Measurements from ENCODE around the gene HOXA11. TPM values are rescaled to one million over a fixed set of nuclear protein-coding genes. Genes with fewer than 3 reads are reported as not detected.
A peak's percentile ranks its signal among the peaks of the same experiment; 100 is the strongest.

HOXA11 gene
- total RNA-seq, 1 donor from 2014 or later: not detected

- H3K27me3 ChIP-seq: peaks cover 100% of the 10 kb centered on the region
- no peak overlapping the region for H3K4me3 ChIP-seq
- intact Hi-C loops (cut with DNase I): no loop called here
- H3K36me3 ChIP-seq: no peaks in the 10 kb centered on the region
- no peaks in the 10 kb centered on the region for H3K9me3 ChIP-seq
- DNase-seq (peak; percentile 38), ATAC-seq (no peak)
- no peak for TF ChIP-seq CTCF (IDR thresholded peaks at IDR 0.05)
- no peak overlapping the region for H3K27ac ChIP-seq
- peaks cover 18% of the 10 kb centered on the region for H3K4me1 ChIP-seq
These were observed 4.3 kb downstream of the HOXA11 start for GRCh38 chr7:27180431-27181420.

GRCh38 chr7:27179503-27180430 is 5.3 kb downstream of the HOXA11 start:
- Histone ChIP-seq H3K4me1 (peaks cover 14% of the 10 kb centered on the region), H3K36me3 (no peaks in the 10 kb centered on the region), H3K27ac (no peak overlapping the region), H3K4me3 (no peak overlapping the region), H3K9me3 (no peaks in the 10 kb centered on the region), H3K27me3 (peaks cover 100% of the 10 kb centered on the region)
- TF ChIP-seq CTCF (IDR thresholded peaks at IDR 0.05): peak; percentile 87
- DNase-seq: peak; percentile 81
- ATAC-seq: peak; percentile 81
- intact Hi-C loops (cut with DNase I): no loop called here

GRCh38 chr7:27179030-27179429 is 6.0 kb downstream of the HOXA11 start:
- H3K4me1 ChIP-seq: peaks cover 16% of the 10 kb centered on the region
- DNase-seq (no peak), ATAC-seq (no peak)
- intact Hi-C loops (cut with DNase I): no loop called here
- no peaks in the 10 kb centered on the region for H3K36me3 ChIP-seq
- TF ChIP-seq CTCF (IDR thresholded peaks at IDR 0.05): no peak
- H3K9me3 ChIP-seq: no peaks in the 10 kb centered on the region
- no peak overlapping the region for H3K4me3 ChIP-seq
- H3K27ac ChIP-seq: no peak overlapping the region
- H3K27me3 ChIP-seq: peaks cover 100% of the 10 kb centered on the region

- Histone ChIP-seq H3K4me1 (peaks cover 16% of the 10 kb centered on the region), H3K27ac (no peak overlapping the region), H3K36me3 (no peaks in the 10 kb centered on the region), H3K27me3 (peaks cover 100% of the 10 kb centered on the region), H3K9me3 (no peaks in the 10 kb centered on the region), H3K4me3 (no peak overlapping the region)
- ATAC-seq: no peak
- peak; percentile 17 for DNase-seq
- no peak for TF ChIP-seq CTCF (IDR thresholded peaks at IDR 0.05)
- intact Hi-C loops (cut with DNase I): no loop called here
These were observed 6.7 kb downstream of the HOXA11 start for GRCh38 chr7:27178366-27178765.

- intact Hi-C loops (cut with DNase I): no loop called here
- Histone ChIP-seq H3K27ac (no peak overlapping the region), H3K27me3 (peaks cover 100% of the 10 kb centered on the region), H3K36me3 (no peaks in the 10 kb centered on the region), H3K9me3 (no peaks in the 10 kb centered on the region), H3K4me3 (no peak overlapping the region), H3K4me1 (peaks cover 17% of the 10 kb centered on the region)
- DNase-seq (peak; percentile 3), ATAC-seq (no peak)
- no peak for TF ChIP-seq CTCF (IDR thresholded peaks at IDR 0.05)
These were observed 7.2 kb downstream of the HOXA11 start for GRCh38 chr7:27177795-27178320.

Data from upper lobe of right lung (tissue), 1 donor.